Activated CD4-positive, alpha-beta T cell treated with anti-CD3 and anti-CD28 coated beads for 36 hours (primary cell): ENCODE measurements around the gene MTOR. TPM values are rescaled to one million over a fixed set of nuclear protein-coding genes. Genes with fewer than 3 reads are reported as not detected.
A peak's percentile ranks its signal among the peaks of the same experiment; 100 is the strongest.
"Not testable (repeated sequence)": the region's sequence is repeated elsewhere in the genome, so short reads cannot be mapped to it uniquely, and the experiment has no call there.

Experiments used
- ATAC-seq: fragments of 200-7000 bp; cut with Tn5 transposase; one replicate; pipeline ENCODE4 v1.10.0; 2021; ENCODE audit warnings: mild to moderate bottlenecking, moderate library complexity
- CTCF ChIA-PET: fragments of 350-600 bp; sonication (Branson Sonifier 250); formaldehyde crosslinking; loops from one replicate; lab custom pipeline; 2021; ENCODE audit warnings: antibody characterized with exemption; lab: Charles Lee
- POLR2A ChIA-PET: fragments of 350-600 bp; sonication (Branson Sonifier 250); formaldehyde crosslinking; loops from one replicate; lab custom pipeline; 2021; ENCODE audit warnings: antibody characterized with exemption, inconsistent platforms; lab: Charles Lee
- DNase-seq: peaks from one replicate; pipeline ENCODE4 v3.0.0-alpha.2; 2020
- H3K27ac Mint-ChIP-seq: one replicate; pipeline ENCODE4 v1.8.0; 2021; ENCODE audit warnings: mixed read lengths
- H3K27me3 Mint-ChIP-seq: one replicate; pipeline ENCODE4 v1.8.0; 2021; ENCODE audit warnings: mixed read lengths
- H3K36me3 Mint-ChIP-seq: one replicate; pipeline ENCODE4 v1.8.0; 2021; ENCODE audit warnings: low read depth, mixed read lengths
- H3K4me1 Mint-ChIP-seq: one replicate; pipeline ENCODE4 v1.8.0; 2021; ENCODE audit warnings: mixed read lengths
- H3K4me3 Mint-ChIP-seq: one replicate; pipeline ENCODE4 v1.8.0; 2021; ENCODE audit warnings: mild to moderate bottlenecking, moderate library complexity, mixed read lengths
- H3K9me3 Mint-ChIP-seq: one replicate; pipeline ENCODE4 v1.8.0; 2021; ENCODE audit warnings: low read depth, mixed read lengths
- intact Hi-C, 2 experiments: fragments of 100-400 bp; cut with DNase I in 1 of 2; cut with micrococcal nuclease in 1 of 2; formaldehyde crosslinking; loops; one replicate each; pipeline versions ENCODE4 v1.14.2 to v1.15.1; 2022 to 2024; cut with DNase I, micrococcal nuclease
- total RNA-seq, 2 experiments: library from RNA; stranded (reverse); gene quantifications; one replicate each; pipeline ENCODE4 v1.2.3, GENCODE V29; 2021

Gene MTOR
- total RNA-seq, 2 experiments from 2014 or later = 32.3 to 36.3 TPM

GRCh38 chr1:11280719-11281376 is 18.5 kb upstream of the MTOR start:
- no peak for DNase-seq
- Mint-ChIP-seq H3K4me3 (peak overlapping the region; percentile 32), H3K4me1 (peaks cover 91% of the 10 kb centered on the region), H3K27me3 (no peaks in the 10 kb centered on the region), H3K36me3 (peaks cover 76% of the 10 kb centered on the region), H3K27ac (peak overlapping the region; percentile 90), H3K9me3 (no peaks in the 10 kb centered on the region)
- ATAC-seq = no peak
- intact Hi-C loops = loop anchor here in 1 of 2 experiments (5.0 kb wide), 1 partner anchor 451 kb away; no protein-coding TSS in a partner anchor
- CTCF ChIA-PET = interaction anchor here (0.5 to 1.3 kb wide), 3 partner anchors 22 to 794 kb away, joined by 3 to 4 read pairs (median 3); no protein-coding TSS in a partner anchor
- POLR2A ChIA-PET = interaction anchor here (1.0 to 1.3 kb wide), 2 partner anchors 8 to 10 kb away, joined by 3 to 4 read pairs; no protein-coding TSS in a partner anchor

- H3K4me1 Mint-ChIP-seq = peaks cover 87% of the 10 kb centered on the region
- DNase-seq (no peak), ATAC-seq (peak; percentile 56)
- no peak overlapping the region for H3K4me3 Mint-ChIP-seq
- CTCF ChIA-PET = interaction anchor here (0.7 kb wide), 2 partner anchors 11 to 365 kb away, joined by 3 to 5 read pairs; no protein-coding TSS in a partner anchor
- no peaks in the 10 kb centered on the region for H3K9me3 Mint-ChIP-seq
- H3K27me3 Mint-ChIP-seq = no peaks in the 10 kb centered on the region
- intact Hi-C loops = loop anchor here in 1 of 2 experiments (5.0 to 10.0 kb wide), 2 partner anchors 453 to 895 kb away; no protein-coding TSS in a partner anchor
- POLR2A ChIA-PET = interaction anchor here (1.3 kb wide), 1 partner anchor 11 kb away, joined by 4 read pairs; no protein-coding TSS in a partner anchor
- H3K27ac Mint-ChIP-seq = peak overlapping the region; percentile 90
- H3K36me3 Mint-ChIP-seq = peaks cover 77% of the 10 kb centered on the region
Observed at GRCh38 chr1:11279630-11280029, 17.3 kb upstream of the MTOR start.

- peak overlapping the region; percentile 90 for H3K27ac Mint-ChIP-seq
- CTCF ChIA-PET = no interaction called here
Observed at GRCh38 chr1:11279152-11279551, 16.8 kb upstream of the MTOR start.

GRCh38 chr1:11273595-11274234 is 11.4 kb upstream of the MTOR start:
- Mint-ChIP-seq H3K9me3 (no peaks in the 10 kb centered on the region), H3K27ac (peak overlapping the region; percentile 91), H3K36me3 (peaks cover 35% of the 10 kb centered on the region), H3K4me1 (peaks cover 35% of the 10 kb centered on the region), H3K4me3 (peak overlapping the region; percentile 95), H3K27me3 (no peaks in the 10 kb centered on the region)
- intact Hi-C loops = loop anchor here (1.0 to 10.0 kb wide), 10 partner anchors 11 to 901 kb away; partner anchors contain the start of genes CLCN6 (in 1 of the 2), EXOSC10 (in 1 of the 2), FBXO2 (in 1 of the 2) and FBXO44 (in 1 of the 2)
- DNase-seq = peak; percentile 45
- CTCF ChIA-PET = interaction anchor here (0.9 to 2.8 kb wide), 2 partner anchors 8 to 11 kb away, joined by 5 to 13 read pairs; partner anchors contain the start of gene MTOR
- ATAC-seq = peak; percentile 63
- POLR2A ChIA-PET = interaction anchor here (0.5 to 1.1 kb wide), 6 partner anchors 8 to 704 kb away, joined by 3 to 6 read pairs (median 4); no protein-coding TSS in a partner anchor

More at GRCh38 chr1:11279152-11279551, 16.8 kb upstream of the MTOR start:
- ATAC-seq = no peak
- Mint-ChIP-seq H3K4me1 (peaks cover 84% of the 10 kb centered on the region), H3K9me3 (no peaks in the 10 kb centered on the region), H3K27me3 (no peaks in the 10 kb centered on the region), H3K36me3 (peaks cover 77% of the 10 kb centered on the region), H3K4me3 (no peak overlapping the region)
- DNase-seq = no peak
- POLR2A ChIA-PET = no interaction called here
- intact Hi-C loops = loop anchor here in 1 of 2 experiments (10.0 kb wide), 1 partner anchor 896 kb away; no protein-coding TSS in a partner anchor

- ATAC-seq = peak; percentile 84
- intact Hi-C loops = loop anchor here (1.0 to 10.0 kb wide), 10 partner anchors 11 to 902 kb away; partner anchors contain the start of genes MTOR (in 2 of the 2), CLCN6 (in 1 of the 2), EXOSC10 (in 1 of the 2) and FBXO2 (in 1 of the 2)
- CTCF ChIA-PET = interaction anchor here (0.9 to 2.8 kb wide), 2 partner anchors 9 to 10 kb away, joined by 5 to 13 read pairs; partner anchors contain the start of gene MTOR
Observed at GRCh38 chr1:11272832-11273594, 10.7 kb upstream of the MTOR start, which contains the start of gene UBIAD1. TSS of gene UBIAD1 (plus strand) at chr1:11273198. CDS start at chr1:11273532, 334 bp downstream.

GRCh38 chr1:11272544-11272831 is 10.1 kb upstream of the MTOR start:
- intact Hi-C loops = loop anchor here (1.0 to 10.0 kb wide), 4 partner anchors 10 to 902 kb away; partner anchors contain the start of genes MTHFR (in 1 of the 2) and MTOR (in 1 of the 2)
- no peak for ATAC-seq

More at GRCh38 chr1:11272832-11273594, 10.7 kb upstream of the MTOR start, which contains the start of gene UBIAD1:
- no peaks in the 10 kb centered on the region for H3K9me3 Mint-ChIP-seq
- peaks cover 28% of the 10 kb centered on the region for H3K36me3 Mint-ChIP-seq
- peak within 1 kb of the TSS; percentile 95 for H3K4me3 Mint-ChIP-seq
- H3K4me1 Mint-ChIP-seq = peaks cover 29% of the 10 kb centered on the region
- peak; percentile 95 for DNase-seq
- no peaks in the 10 kb centered on the region for H3K27me3 Mint-ChIP-seq
- POLR2A ChIA-PET = interaction anchor here (0.5 to 1.1 kb wide), 7 partner anchors 9 to 705 kb away, joined by 3 to 6 read pairs (median 4); no protein-coding TSS in a partner anchor
- H3K27ac Mint-ChIP-seq = peak within 1 kb of the TSS; percentile 91

GRCh38 chr1:11267350-11268337 is 5.3 kb upstream of the MTOR start:
- not testable (repeated sequence) for H3K36me3 Mint-ChIP-seq, H3K4me1 Mint-ChIP-seq, H3K9me3 Mint-ChIP-seq, H3K27ac Mint-ChIP-seq, ATAC-seq, DNase-seq, H3K4me3 Mint-ChIP-seq, H3K27me3 Mint-ChIP-seq
- intact Hi-C loops = loop anchor here in 1 of 2 experiments (10.0 kb wide), 1 partner anchor 717 kb away; the partner anchor contains the start of gene MFN2
- CTCF ChIA-PET = interaction anchor here (0.7 to 1.8 kb wide), 4 partner anchors 14 to 381 kb away, joined by 3 to 5 read pairs (median 4); no protein-coding TSS in a partner anchor
- POLR2A ChIA-PET = interaction anchor here (1.3 kb wide), 1 partner anchor 641 kb away, joined by 5 read pairs; no protein-coding TSS in a partner anchor

More at GRCh38 chr1:11272544-11272831, 10.1 kb upstream of the MTOR start:
- H3K4me1 Mint-ChIP-seq = peaks cover 24% of the 10 kb centered on the region
- POLR2A ChIA-PET = interaction anchor here (0.7 kb wide), 1 partner anchor 10 kb away, joined by 5 read pairs; no protein-coding TSS in a partner anchor
- CTCF ChIA-PET = interaction anchor here (2.8 kb wide), 1 partner anchor 10 kb away, joined by 13 read pairs; the partner anchor contains the start of gene MTOR
- no peak for DNase-seq
- peak overlapping the region; percentile 56 for H3K4me3 Mint-ChIP-seq
- H3K9me3 Mint-ChIP-seq = no peaks in the 10 kb centered on the region
- no peak overlapping the region for H3K27ac Mint-ChIP-seq
- no peaks in the 10 kb centered on the region for H3K27me3 Mint-ChIP-seq
- H3K36me3 Mint-ChIP-seq = peaks cover 25% of the 10 kb centered on the region

GRCh38 chr1:11266268-11267074 is 4.1 kb upstream of the MTOR start:
- Mint-ChIP-seq H3K4me3 (no peak overlapping the region), H3K9me3 (no peaks in the 10 kb centered on the region), H3K27me3 (no peaks in the 10 kb centered on the region), H3K27ac (no peak overlapping the region), H3K4me1 (peaks cover 7% of the 10 kb centered on the region), H3K36me3 (no peaks in the 10 kb centered on the region)
- CTCF ChIA-PET = interaction anchor here (0.7 to 1.8 kb wide), 2 partner anchors 377 to 382 kb away, joined by 3 to 4 read pairs; no protein-coding TSS in a partner anchor
- intact Hi-C loops = loop anchor here in 1 of 2 experiments (10.0 kb wide), 1 partner anchor 718 kb away; the partner anchor contains the start of gene MFN2
- ATAC-seq (no peak), DNase-seq (no peak)
- POLR2A ChIA-PET = interaction anchor here (0.6 to 1.3 kb wide), 2 partner anchors 13 to 642 kb away, joined by 3 to 5 read pairs; no protein-coding TSS in a partner anchor
